Pancreas (tissue), 10 donors: ENCODE measurements around the gene IQSEC1. TPM values are rescaled to one million over a fixed set of nuclear protein-coding genes. Genes with fewer than 3 reads are reported as not detected.

Experiments
- ATAC-seq, 4 donors: fragments of 200-7000 bp; cut with Tn5 transposase; one replicate each; pipeline versions ENCODE4 v1.8.0 to v1.9.1; 2020; ENCODE audit warnings: mild to moderate bottlenecking in 4 of 4, moderate library complexity in 4 of 4
- DNase-seq, 6 donors: peaks; one replicate each; pipeline ENCODE4 v3.0.0-alpha.2; 2020
- FAIRE-seq: peaks from 2 replicates; lab custom pipeline; 2012; peaks lifted over from hg19 to GRCh38; lab: Jason Lieb, UNC
- H3K27ac ChIP-seq, 4 donors: fragments of 200-600 bp; sonication (generic); 1 replicate in 3 of 4; 2 replicates in 1 of 4; pipeline versions ENCODE4 v1.5.0 to v1.8.0; 2020
- H3K27me3 ChIP-seq, 4 donors: fragments of 200-600 bp; one replicate each; pipeline ENCODE4 v1.8.0; 2021
- H3K36me3 ChIP-seq, 3 donors: fragments of 200-600 bp; sonication (generic) in 1 of 3; one replicate each; pipeline versions ENCODE4 v1.5.0 to v1.8.0; 2020 to 2021
- H3K4me1 ChIP-seq, 3 donors: fragments of 200-600 bp; one replicate each; pipeline ENCODE4 v1.8.0; 2021
- H3K4me3 ChIP-seq, 4 donors: fragments of 200-600 bp; sonication (generic) in 2 of 4; one replicate each; pipeline versions ENCODE4 v1.5.0 to v1.8.0; 2020 to 2021
- H3K9me3 ChIP-seq, 4 donors: fragments of 200-600 bp; one replicate each; pipeline ENCODE4 v1.8.0; 2021
- CTCF ChIP-seq, 4 donors: fragments of 200-600 bp; sonication (generic) in 3 of 4; IDR thresholded peaks; one replicate each; pipeline versions ENCODE4 v1.5.0 to v1.8.0; 2021; ENCODE audit warnings: antibody characterized with exemption in 4 of 4
- WGBS, 2 donors: extraction: QIAGEN DNeasy Blood & Tissue Kit; methylation state at CpG; one replicate each; pipeline ENCODE4 v1.1.7; 2013; 5-methylcytosine and 5-hydroxymethylcytosine counted together
- intact Hi-C, 3 donors: fragments of 100-400 bp; cut with DNase I; formaldehyde crosslinking; loops; one replicate each; pipeline versions ENCODE4 v1.11.1 to v1.14.2; 2022
- polyA plus RNA-seq, 2 donors: library from polyadenylated mRNA; stranded (reverse); fragments of 200-250 nt; gene quantifications; one replicate each; pipeline ENCODE4 v1.2.3, GENCODE V29; 2013
- total RNA-seq, 6 donors: library from RNA; stranded (reverse); fragmentation: NEBNext Ultra II Directional in 4 of 6; extraction: Animal tissue kit (Norgen Biotek cat#: 25700) in 4 of 6; gene quantifications; one replicate each; pipeline versions ENCODE4 v1.2.1 to v1.2.4, GENCODE V29; 2021 to 2023
- donor health status: healthy with polysubstance abuse.
- donor health status: DM: no; HTN: no; CAD: no; lungs with moderate emphysema.
- donor health status: DM: no; HTN: no; CAD: no.
- donor health status: control.
- donor health status: control.
- donor health status: Bipolar disorder and iron deficiency.
- donor health status: DM: yes; HTN: yes; CAD: no.
- donor health status: DM: no; HTN: no; CAD: no.
- donor health status: DM: no; HTN: no; CAD: no.
- donor health status: DM: yes; HTN: yes; CAD: no.

Gene IQSEC1
- total and polyA plus RNA-seq, 8 donors: 15.0 to 27.9 (median 23.1) TPM

DNA sequence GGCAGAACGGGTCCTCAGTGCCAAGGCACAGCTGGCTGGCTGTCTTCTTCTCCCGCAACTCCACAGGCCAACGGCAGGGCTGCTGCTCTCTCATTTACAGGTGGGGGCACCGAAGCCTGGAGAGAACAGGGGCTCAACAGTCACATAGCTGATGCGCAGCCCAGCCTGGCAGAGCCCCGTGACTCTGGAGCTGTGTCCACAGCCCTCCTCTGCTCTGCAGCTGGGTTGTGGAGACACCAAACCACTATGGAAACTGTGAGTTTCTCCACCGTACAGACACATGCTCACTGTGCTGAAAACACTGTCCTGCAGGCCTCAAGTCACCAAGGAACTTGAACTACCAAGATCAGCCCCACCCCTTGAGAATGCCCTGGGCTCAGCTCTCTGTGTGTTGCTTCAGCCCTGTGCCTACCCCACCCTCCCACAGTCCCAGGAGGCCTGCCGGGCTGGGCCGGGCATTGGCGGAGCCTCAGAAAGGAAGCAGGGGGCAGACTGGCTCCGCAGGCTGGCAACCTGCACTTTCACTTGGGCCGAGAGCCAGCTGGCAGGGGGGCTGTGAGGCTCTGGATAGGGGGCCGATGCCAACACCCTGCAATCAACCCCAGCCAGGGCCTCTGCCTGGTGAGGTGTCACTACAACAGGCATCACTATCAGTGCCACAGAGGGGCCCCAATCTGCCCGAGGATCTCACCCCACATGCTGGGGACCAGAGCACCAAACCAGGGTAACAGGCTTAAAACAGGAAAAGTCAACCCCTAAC lies 118.2 kb downstream of the IQSEC1 start:
- no peak for TF ChIP-seq CTCF (IDR thresholded peaks at IDR 0.05)
- Histone ChIP-seq H3K9me3 (no peaks in the 10 kb centered on the region), H3K27me3 (no peaks in the 10 kb centered on the region), H3K36me3 (no peaks in the 10 kb centered on the region), H3K4me1 (peaks cover 0 to 13% (median 12%) of the 10 kb centered on the region in 3 donors), H3K4me3 (no peak overlapping the region), H3K27ac (peak overlapping the region in 1 of 4 donors; percentile 33)
- intact Hi-C loops: no loop called here
- ATAC-seq (peak; percentile 79 to 91 (median 88)), DNase-seq (peak; percentile 61 to 91 (median 81)), FAIRE-seq (no peak)
- 23 to 25% methylated on average over 14 of the region's 14 CpGs for WGBS, 2 donors

GRCh38 chr3:12954180-12954579 lies 119.0 kb downstream of the IQSEC1 start:
- no peak for DNase-seq
- no peak for TF ChIP-seq CTCF (IDR thresholded peaks at IDR 0.05)
- H3K27ac ChIP-seq: no peak overlapping the region
- ATAC-seq: no peak
- no peaks in the 10 kb centered on the region for H3K36me3 ChIP-seq
- no peaks in the 10 kb centered on the region for H3K9me3 ChIP-seq
- WGBS, 2 donors: 86 to 97% methylated on average over 6 of the region's 6 CpGs
- intact Hi-C loops: no loop called here
- H3K4me3 ChIP-seq: no peak overlapping the region
- no peaks in the 10 kb centered on the region for H3K27me3 ChIP-seq
- FAIRE-seq: no peak
- H3K4me1 ChIP-seq: peaks cover 0 to 13% (median 12%) of the 10 kb centered on the region in 3 donors

GRCh38 chr3:12953201-12953995 lies 119.8 kb downstream of the IQSEC1 start:
- peaks cover 0 to 13% (median 12%) of the 10 kb centered on the region in 3 donors for H3K4me1 ChIP-seq
- no peak overlapping the region for H3K4me3 ChIP-seq
- H3K27ac ChIP-seq: no peak overlapping the region
- H3K27me3 ChIP-seq: no peaks in the 10 kb centered on the region
- H3K36me3 ChIP-seq: no peaks in the 10 kb centered on the region
- no peak for DNase-seq
- H3K9me3 ChIP-seq: no peaks in the 10 kb centered on the region
- TF ChIP-seq CTCF (IDR thresholded peaks at IDR 0.05): no peak
- ATAC-seq: no peak
- FAIRE-seq: no peak
- intact Hi-C loops: no loop called here
- 93 to 96% methylated on average over 26 of the region's 26 CpGs for WGBS, 2 donors

DNA sequence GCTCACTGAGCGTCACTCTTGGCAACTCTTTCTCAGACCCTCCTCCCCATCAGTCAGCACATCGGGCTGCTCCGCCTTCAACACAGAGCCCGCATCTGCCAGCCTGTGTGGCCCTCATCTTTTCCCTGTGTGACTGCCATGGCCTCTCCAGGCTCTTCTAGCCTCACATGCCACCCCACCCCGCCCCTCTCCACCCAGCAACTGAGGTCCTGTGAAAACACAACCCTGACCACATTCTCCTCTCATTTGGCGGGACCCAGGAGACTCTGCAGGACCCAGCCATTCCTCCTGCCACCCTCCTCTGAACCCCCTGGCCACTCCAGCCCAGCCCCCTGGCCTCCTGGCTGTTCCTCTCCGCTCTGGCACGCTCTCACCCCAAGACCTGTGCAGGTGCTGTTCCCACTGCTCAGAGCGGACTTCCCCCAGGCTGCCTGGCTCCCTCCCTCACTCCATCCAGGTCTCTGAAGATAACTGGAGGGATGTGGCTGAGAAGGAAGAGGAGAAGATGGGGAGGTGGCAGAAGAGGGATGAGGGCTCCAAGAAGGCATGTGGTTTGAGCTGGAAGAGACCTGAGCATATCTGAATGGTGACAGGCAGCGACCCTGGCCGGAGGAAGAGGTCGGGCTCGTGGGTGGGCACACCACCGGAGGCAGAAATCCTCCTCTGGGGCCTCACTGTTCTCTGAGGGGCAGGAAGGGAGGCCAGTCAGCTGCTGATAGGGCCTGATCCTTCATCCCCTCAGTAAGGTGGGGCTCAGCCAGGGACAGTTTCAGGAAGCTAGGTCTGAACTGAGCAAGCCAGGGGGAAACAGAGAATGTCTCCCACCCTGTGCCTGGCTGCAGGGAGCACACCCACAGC lies 120.7 kb downstream of the IQSEC1 start:
- ATAC-seq (no peak), FAIRE-seq (no peak), DNase-seq (no peak)
- H3K27ac ChIP-seq: no peak overlapping the region
- no peak for TF ChIP-seq CTCF (IDR thresholded peaks at IDR 0.05)
- H3K4me3 ChIP-seq: no peak overlapping the region
- H3K27me3 ChIP-seq: no peaks in the 10 kb centered on the region
- H3K4me1 ChIP-seq: peaks cover 0 to 17% (median 15%) of the 10 kb centered on the region in 3 donors
- intact Hi-C loops: no loop called here
- WGBS, 2 donors: 93 to 95% methylated on average over 14 of the region's 14 CpGs
- no peaks in the 10 kb centered on the region for H3K9me3 ChIP-seq
- H3K36me3 ChIP-seq: no peaks in the 10 kb centered on the region
